Activated T-helper 2 cell treated with anti-CD3 and anti-CD28 coated beads, Interferon-gamma antibody, Interleukin-2, Interleukin-4, amounts not matched to agents 10 μg/mL and 5 μg/mL and 100 μg/mL, durations not matched to agents 14 hours and 24 hours and 36 hours (primary cell): ENCODE results near the gene PCLAF. TPM values are rescaled to one million over a fixed set of nuclear protein-coding genes. Genes with fewer than 3 reads are reported as not detected.
"Not testable (repeated sequence)": the region's sequence is repeated elsewhere in the genome, so short reads cannot be mapped to it uniquely, and the experiment has no call there.

Experiments used
- DNase-seq: peaks from one replicate; pipeline ENCODE4 v3.0.0; 2021; ENCODE audit warnings: low spot score
- H3K27ac Mint-ChIP-seq: one replicate; pipeline ENCODE4 v1.8.0; 2021; ENCODE audit warnings: mixed read lengths
- H3K27me3 Mint-ChIP-seq: one replicate; pipeline ENCODE4 v1.8.0; 2021; ENCODE audit warnings: low read depth, mixed read lengths
- H3K36me3 Mint-ChIP-seq: one replicate; pipeline ENCODE4 v1.8.0; 2021; ENCODE audit warnings: low read depth, mixed read lengths
- H3K4me1 Mint-ChIP-seq: one replicate; pipeline ENCODE4 v1.8.0; 2021; ENCODE audit warnings: low read depth, mixed read lengths
- H3K4me3 Mint-ChIP-seq: one replicate; pipeline ENCODE4 v1.8.0; 2021; ENCODE audit warnings: low read depth, mild to moderate bottlenecking, moderate library complexity, mixed read lengths
- H3K9me3 Mint-ChIP-seq: one replicate; pipeline ENCODE4 v1.8.0; 2021; ENCODE audit warnings: mixed read lengths
- intact Hi-C: fragments of 100-400 bp; cut with micrococcal nuclease; formaldehyde crosslinking; loops from one replicate; pipeline ENCODE4 v1.15.1; 2023
- total RNA-seq: library from RNA; stranded (reverse); gene quantifications from 2 replicates; pipeline ENCODE4 v1.2.3, GENCODE V29; 2022

Gene PCLAF
- total RNA-seq, 1 donor from 2014 or later = 59.9 TPM

DNA sequence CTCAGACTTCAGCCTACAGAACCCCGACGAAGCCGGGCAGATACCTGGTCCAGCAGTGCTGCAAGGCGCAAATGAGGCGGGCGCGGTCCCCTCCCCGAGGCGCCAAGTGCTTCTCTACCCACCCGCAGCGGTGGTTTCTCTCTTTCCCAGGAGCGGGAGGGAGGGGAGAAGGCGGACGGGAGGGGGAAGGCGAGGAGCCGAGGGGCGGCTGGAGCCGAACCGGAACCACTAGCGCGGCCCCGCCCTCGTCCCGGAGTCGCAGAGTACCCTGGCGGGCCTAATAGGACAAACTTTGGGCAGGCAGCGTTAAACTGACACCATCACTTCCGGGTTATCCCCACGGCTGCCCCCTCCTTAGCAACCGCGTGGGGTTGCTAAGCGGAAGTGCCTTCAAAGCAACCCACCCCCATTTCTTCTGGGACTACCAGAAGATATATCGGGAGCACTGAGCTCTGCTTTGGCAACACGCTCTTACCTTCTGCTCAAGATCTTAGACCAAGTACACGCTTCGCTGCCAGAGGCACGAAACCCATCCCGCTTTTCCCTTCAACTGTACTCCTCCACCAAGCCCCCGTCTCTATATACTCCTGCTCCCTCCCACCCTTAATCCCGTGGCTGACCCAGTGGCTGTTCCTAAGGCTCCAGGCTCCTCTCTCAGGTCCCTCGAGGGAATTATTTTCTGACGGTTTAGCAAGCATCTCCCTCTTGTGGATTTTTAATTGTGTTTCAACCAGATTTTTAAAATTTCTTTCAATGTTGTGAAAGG is 25.1 kb downstream of the PCLAF start, which contains the start of gene CSNK1G1:
Gene CSNK1G1 (minus strand): TSS at position 230 of the 766 bp plus-strand sequence. CDS start 55,674 bp downstream, outside the sequence.
- peak; percentile 88 for DNase-seq
- peak within 1 kb of the TSS; percentile 95 for H3K27ac Mint-ChIP-seq
- peaks cover 21% of the 10 kb centered on the region for H3K4me1 Mint-ChIP-seq
- H3K27me3 Mint-ChIP-seq = no peaks in the 10 kb centered on the region
- no peaks in the 10 kb centered on the region for H3K9me3 Mint-ChIP-seq
- intact Hi-C loops = loop anchor here (1.0 to 10.0 kb wide), 6 partner anchors 25 to 261 kb away; partner anchors contain the start of genes CIAO2A, PCLAF, PPIB and SNX1
- peak within 1 kb of the TSS; percentile 95 for H3K4me3 Mint-ChIP-seq
- peaks cover 21% of the 10 kb centered on the region for H3K36me3 Mint-ChIP-seq

DNA sequence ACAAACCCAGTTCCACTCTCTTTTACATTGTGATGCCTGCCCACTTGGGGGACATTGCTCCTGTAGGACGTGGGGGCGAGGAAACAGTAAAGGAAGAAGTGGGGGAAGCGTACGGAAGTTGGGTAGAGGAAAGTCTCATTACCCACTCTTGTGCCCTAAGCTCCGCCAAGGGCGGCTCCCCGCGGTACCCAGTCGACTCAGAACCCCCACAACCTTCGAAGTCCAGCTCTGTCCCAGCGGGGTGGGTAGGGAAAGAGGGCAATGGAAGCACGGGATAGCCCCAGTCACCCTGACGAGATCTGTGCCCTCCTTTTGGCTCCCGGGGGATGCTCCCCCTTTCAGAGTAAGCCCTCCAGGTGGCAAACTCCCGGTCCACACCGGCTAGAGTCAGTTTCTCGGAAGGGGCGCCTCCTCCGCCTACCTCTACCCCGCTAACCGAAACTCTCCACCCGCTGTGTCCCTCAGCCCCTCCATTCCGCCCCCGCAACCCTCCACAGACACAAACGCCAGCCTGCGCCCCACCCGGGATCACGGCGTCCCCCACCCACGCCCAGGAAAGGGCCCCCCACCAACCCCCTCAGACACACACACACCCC is 25.8 kb downstream of the PCLAF start:
- no peak for DNase-seq
- Mint-ChIP-seq H3K4me3 (peak overlapping the region; percentile 95), H3K27ac (peak overlapping the region; percentile 95), H3K27me3 (no peaks in the 10 kb centered on the region), H3K9me3 (no peaks in the 10 kb centered on the region), H3K4me1 (peaks cover 21% of the 10 kb centered on the region), H3K36me3 (peaks cover 18% of the 10 kb centered on the region)
- intact Hi-C loops = loop anchor here (5.0 to 10.0 kb wide), 4 partner anchors 111 to 261 kb away; partner anchors contain the start of genes CIAO2A, PPIB and SNX1

DNA sequence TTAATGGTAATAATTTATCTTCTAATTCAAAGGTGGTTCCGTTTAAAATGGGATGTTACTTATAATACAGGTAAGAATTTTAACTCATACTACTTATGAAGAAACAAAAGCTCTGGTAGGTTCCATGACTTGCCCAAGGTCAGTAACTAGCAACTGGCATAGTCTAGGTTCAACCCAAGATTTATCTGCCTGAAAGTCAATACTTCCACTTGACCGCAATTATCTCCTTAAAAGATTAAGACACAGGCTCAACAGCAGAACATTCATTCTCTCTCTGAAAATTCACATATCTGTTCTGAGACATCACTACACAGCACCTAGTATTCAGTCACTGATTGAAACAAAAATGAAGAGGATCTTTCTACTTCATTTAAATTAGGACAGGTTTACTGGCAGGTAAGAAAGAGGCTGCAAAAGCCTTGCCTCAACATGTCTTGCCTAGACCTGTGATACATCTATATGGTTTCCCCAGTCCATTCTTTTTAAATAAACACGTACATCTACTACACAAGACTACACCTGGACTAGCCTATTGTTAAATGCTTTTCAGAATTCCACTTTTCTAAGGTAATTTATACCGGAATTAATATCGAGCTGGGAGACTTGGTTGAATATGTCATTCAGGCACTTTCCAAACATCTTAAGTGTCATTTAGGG is 26.4 kb downstream of the PCLAF start:
- Mint-ChIP-seq H3K27me3 (no peaks in the 10 kb centered on the region), H3K27ac (peak overlapping the region; percentile 95), H3K4me3 (peak overlapping the region; percentile 95), H3K36me3 (peaks cover 18% of the 10 kb centered on the region), H3K4me1 (peaks cover 21% of the 10 kb centered on the region), H3K9me3 (no peaks in the 10 kb centered on the region)
- DNase-seq = no peak
- intact Hi-C loops = loop anchor here (5.0 to 10.0 kb wide), 4 partner anchors 110 to 260 kb away; partner anchors contain the start of genes CIAO2A, PPIB and SNX1

DNA sequence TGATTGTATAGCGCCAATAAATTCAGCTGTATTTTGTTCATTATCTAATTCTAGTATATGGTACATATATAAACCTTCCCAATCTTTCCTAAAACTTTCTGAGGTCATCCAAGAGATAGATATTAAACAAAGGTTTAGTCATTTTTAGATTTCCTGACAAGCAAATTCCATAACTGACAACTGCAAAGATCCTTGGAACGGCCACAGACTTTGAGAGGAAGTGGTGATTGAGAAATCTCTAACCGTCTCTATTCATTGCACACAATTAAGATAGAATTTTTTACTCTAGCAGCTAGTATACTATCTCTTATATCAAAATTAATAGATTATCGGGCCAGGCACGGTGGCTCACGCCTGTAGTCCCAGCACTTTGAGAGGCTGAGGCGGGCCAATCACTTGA is 30.0 kb downstream of the PCLAF start:
- H3K36me3 Mint-ChIP-seq = peaks cover 35% of the 10 kb centered on the region
- no peaks in the 10 kb centered on the region for H3K27me3 Mint-ChIP-seq
- intact Hi-C loops = loop anchor here (10.0 kb wide), 2 partner anchors 106 to 256 kb away; partner anchors contain the start of genes CIAO2A and SNX1
- H3K27ac Mint-ChIP-seq = no peak overlapping the region
- no peak overlapping the region for H3K4me3 Mint-ChIP-seq
- H3K9me3 Mint-ChIP-seq = no peaks in the 10 kb centered on the region
- H3K4me1 Mint-ChIP-seq = peaks cover 20% of the 10 kb centered on the region
- no peak for DNase-seq

DNA sequence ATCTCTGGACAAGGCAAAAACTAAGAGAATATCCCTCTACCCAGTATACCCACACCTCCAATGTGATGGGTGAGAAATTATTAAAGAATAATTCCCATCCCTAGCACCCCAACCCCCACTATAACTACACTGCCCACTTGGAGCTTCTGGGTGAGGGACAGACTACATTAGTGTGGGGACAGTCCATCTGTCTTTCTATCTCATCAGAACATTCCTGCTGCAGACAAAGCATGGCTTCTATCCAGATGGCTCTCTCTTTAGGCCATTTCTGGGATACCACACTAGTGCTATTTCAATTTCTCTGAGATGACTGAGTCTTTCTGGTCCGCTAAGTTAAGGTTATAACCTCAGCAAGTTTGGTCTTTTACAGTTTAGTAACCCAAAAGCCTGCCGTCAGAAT is 31.9 kb downstream of the PCLAF start:
- Mint-ChIP-seq H3K36me3 (peaks cover 33% of the 10 kb centered on the region), H3K4me3 (no peak overlapping the region)
- DNase-seq = no peak

DNA sequence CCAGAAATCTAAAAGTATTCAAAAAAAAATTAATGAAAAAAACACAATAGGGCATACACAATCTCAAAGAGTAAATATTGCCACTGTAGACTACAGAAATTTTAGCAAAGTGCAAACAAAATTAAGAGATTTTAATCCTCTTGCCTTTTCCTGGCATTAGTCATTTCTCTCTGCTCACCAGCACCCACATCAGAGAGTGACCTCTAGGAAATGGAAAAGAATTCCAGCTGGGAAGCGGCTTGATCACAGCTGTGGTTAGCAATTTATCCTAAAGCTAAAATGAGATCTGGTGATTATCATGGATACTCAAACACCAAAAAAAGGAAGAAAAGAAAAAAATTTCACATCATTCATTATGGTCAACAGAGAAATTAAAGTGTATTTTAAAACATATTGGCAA is 32.8 kb downstream of the PCLAF start:
- Mint-ChIP-seq H3K4me1 (peaks cover 24% of the 10 kb centered on the region), H3K27me3 (no peaks in the 10 kb centered on the region), H3K4me3 (no peak overlapping the region), H3K27ac (no peak overlapping the region), H3K36me3 (peaks cover 35% of the 10 kb centered on the region), H3K9me3 (no peaks in the 10 kb centered on the region)
- no peak for DNase-seq
- intact Hi-C loops = no loop called here

More for the DNA sequence above, 31.9 kb downstream of the PCLAF start:
- no peak overlapping the region for H3K27ac Mint-ChIP-seq
- peaks cover 21% of the 10 kb centered on the region for H3K4me1 Mint-ChIP-seq
- H3K27me3 Mint-ChIP-seq = no peaks in the 10 kb centered on the region
- intact Hi-C loops = no loop called here
- no peaks in the 10 kb centered on the region for H3K9me3 Mint-ChIP-seq

DNA sequence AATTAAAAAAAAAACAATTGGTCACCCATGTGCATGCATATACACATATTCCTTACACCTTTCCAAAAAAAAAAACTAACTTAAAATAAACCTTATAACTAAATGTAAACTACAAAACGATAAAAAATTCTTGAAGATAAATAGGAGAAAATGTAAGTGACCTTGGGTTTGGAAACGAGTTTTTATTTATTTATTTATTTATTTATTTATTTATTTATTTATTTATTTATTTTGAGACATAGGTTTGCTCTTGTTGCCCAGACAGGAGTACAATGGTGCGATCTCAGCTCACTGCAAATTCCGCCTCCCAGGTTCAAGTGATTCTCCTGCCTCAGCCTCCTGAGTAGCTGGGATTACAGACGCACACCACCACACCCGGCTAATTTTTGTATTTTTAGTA is 35.0 kb downstream of the PCLAF start:
- H3K9me3 Mint-ChIP-seq, H3K27me3 Mint-ChIP-seq, H3K4me3 Mint-ChIP-seq, intact Hi-C loops, H3K27ac Mint-ChIP-seq, DNase-seq: not testable (repeated sequence)
- Mint-ChIP-seq H3K36me3 (peaks cover 52% of the 10 kb centered on the region), H3K4me1 (peaks cover 31% of the 10 kb centered on the region)

DNA sequence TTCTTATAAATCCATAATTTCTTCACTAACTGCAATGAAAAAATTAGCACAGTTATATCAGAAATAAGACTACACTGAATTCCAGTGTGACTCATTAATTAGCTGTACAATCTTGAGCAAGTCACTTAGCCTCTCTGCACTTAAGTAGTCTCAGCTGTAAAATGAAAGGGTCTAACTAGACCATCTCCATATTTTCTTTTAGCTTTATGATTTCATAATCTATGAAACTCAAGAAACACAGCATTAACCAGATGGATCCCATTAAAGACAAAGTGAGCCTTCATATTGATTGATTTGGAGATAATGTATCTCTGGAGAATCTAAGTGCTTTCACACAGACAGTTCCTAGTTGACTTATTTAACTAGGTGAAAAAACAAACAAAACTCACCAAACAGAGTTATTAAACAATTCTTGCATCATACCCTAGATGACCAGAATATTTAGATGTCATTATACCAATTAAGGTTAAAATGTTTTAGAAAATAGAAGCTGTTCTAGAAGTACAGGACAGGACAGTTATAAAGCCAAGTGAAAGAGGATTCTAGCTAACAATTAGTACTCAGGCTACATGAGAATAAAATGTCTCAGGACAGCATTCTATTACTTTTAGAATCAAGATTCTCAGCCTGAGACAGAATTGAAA is 36.5 kb downstream of the PCLAF start:
- H3K4me1 Mint-ChIP-seq = peaks cover 29% of the 10 kb centered on the region
- intact Hi-C loops = no loop called here
- DNase-seq = no peak
- H3K4me3 Mint-ChIP-seq = no peak overlapping the region
- peaks cover 56% of the 10 kb centered on the region for H3K36me3 Mint-ChIP-seq
- H3K27me3 Mint-ChIP-seq = no peaks in the 10 kb centered on the region
- no peaks in the 10 kb centered on the region for H3K9me3 Mint-ChIP-seq
- no peak overlapping the region for H3K27ac Mint-ChIP-seq

DNA sequence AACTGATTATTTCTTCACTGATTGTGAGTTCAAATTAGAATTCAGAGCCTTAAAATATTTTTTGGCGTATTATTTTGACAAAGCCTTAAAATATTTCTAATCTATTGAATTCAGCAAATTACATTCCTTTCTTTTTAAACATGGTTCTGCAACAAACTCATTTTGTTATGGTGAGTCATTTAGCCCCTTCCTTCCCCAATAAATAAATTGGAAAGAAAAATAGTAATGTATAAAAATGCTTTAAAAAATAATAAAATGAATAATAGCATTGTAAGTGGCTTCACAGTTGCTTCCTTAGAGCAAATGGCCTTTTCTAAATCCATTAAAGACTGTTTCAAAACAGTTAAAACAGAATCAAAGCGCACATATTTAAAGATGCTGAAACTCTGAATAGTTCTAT is 37.4 kb downstream of the PCLAF start:
- peaks cover 54% of the 10 kb centered on the region for H3K36me3 Mint-ChIP-seq
- H3K4me3 Mint-ChIP-seq = no peak overlapping the region
- H3K9me3 Mint-ChIP-seq = no peaks in the 10 kb centered on the region
- H3K4me1 Mint-ChIP-seq = peaks cover 27% of the 10 kb centered on the region
- no peak for DNase-seq
- intact Hi-C loops = no loop called here
- no peaks in the 10 kb centered on the region for H3K27me3 Mint-ChIP-seq
- H3K27ac Mint-ChIP-seq = no peak overlapping the region

DNA sequence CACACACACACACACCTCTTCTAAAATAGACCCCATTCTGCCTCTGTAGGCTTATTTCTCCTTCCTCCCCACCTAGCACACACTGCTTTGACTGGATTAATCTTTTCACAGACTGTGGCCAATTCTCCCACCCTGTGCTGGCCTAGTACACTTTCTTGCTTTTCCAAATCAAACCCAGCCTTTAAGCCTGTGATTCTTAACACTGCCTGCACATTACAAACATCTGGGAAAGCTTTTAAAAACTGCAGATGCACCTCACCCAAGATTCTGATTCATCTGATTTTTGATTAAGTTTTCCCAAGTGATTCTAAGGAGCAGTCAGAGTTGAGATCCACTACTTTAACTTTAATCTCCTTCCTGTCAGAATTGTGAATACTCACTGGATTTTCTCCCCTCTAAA is 38.0 kb downstream of the PCLAF start:
- H3K36me3 Mint-ChIP-seq = peaks cover 54% of the 10 kb centered on the region
- intact Hi-C loops = no loop called here
- H3K27me3 Mint-ChIP-seq = no peaks in the 10 kb centered on the region

DNA sequence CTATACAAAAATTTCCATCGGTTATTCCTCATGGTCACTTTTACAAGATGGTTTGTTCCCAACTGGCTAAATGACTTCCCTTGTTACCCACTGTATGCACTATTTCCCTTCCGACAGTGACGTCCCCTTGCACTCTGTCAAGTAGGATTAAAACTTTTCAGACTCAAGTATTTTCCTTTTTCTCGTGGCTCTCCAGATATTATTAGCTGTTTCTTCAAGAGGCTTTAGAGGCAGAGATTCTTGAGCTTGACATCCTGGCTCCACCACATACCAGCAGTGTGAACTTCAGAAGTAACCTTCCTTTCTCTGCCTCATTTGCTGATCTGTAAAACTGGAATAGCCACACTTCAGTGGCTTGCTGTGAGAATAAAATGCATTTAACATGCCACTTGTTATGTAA is 39.3 kb downstream of the PCLAF start:
- intact Hi-C loops = no loop called here
- Mint-ChIP-seq H3K4me3 (no peak overlapping the region), H3K36me3 (peaks cover 48% of the 10 kb centered on the region), H3K4me1 (peaks cover 30% of the 10 kb centered on the region), H3K9me3 (no peaks in the 10 kb centered on the region), H3K27ac (no peak overlapping the region), H3K27me3 (no peaks in the 10 kb centered on the region)
- no peak for DNase-seq

More for the DNA sequence above, 38.0 kb downstream of the PCLAF start:
- H3K27ac Mint-ChIP-seq = peak overlapping the region; percentile 24
- H3K4me1 Mint-ChIP-seq = peaks cover 26% of the 10 kb centered on the region
- no peaks in the 10 kb centered on the region for H3K9me3 Mint-ChIP-seq
- no peak overlapping the region for H3K4me3 Mint-ChIP-seq
- no peak for DNase-seq

DNA sequence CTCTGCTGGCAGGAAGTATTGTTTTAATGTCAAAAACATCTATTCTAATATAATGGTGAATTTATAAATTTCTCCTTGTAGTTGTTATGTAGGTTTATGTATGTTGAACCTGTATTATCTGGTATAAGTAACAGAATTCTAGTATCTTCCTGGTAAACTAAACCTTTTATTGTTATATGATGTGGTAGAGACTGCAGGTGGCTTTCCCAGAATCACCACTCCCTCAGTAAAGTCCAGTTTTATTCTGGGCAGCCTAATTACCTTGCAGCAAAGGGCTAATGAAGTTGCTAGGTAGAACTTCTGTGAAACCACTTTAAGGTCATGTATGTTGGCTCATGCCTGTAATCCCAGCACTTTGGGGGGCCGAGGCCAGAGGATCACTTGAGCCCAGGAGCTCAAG is 40.9 kb downstream of the PCLAF start:
- H3K9me3 Mint-ChIP-seq = no peaks in the 10 kb centered on the region
- peaks cover 37% of the 10 kb centered on the region for H3K4me1 Mint-ChIP-seq
- no peaks in the 10 kb centered on the region for H3K27me3 Mint-ChIP-seq
- H3K36me3 Mint-ChIP-seq = peaks cover 40% of the 10 kb centered on the region
- intact Hi-C loops = no loop called here
- H3K4me3 Mint-ChIP-seq = no peak overlapping the region
- no peak for DNase-seq
- no peak overlapping the region for H3K27ac Mint-ChIP-seq
